Activated naive CD8-positive, alpha-beta T cell treated with anti-CD3 and anti-CD28 coated beads for 36 hours (primary cell): Measurements from ENCODE around the gene WAS. TPM values are rescaled to one million over a fixed set of nuclear protein-coding genes. Genes with fewer than 3 reads are reported as not detected.
A peak's percentile ranks its signal among the peaks of the same experiment; 100 is the strongest.
"Not testable (repeated sequence)": the region's sequence is repeated elsewhere in the genome, so short reads cannot be mapped to it uniquely, and the experiment has no call there.

Source experiments
- DNase-seq: peaks from one replicate; pipeline ENCODE4 v3.0.0; 2021
- H3K27ac Mint-ChIP-seq: one replicate; pipeline ENCODE4 v1.8.0; 2022; ENCODE audit warnings: mild to moderate bottlenecking, moderate library complexity, mixed read lengths
- H3K27me3 Mint-ChIP-seq: one replicate; pipeline ENCODE4 v1.8.0; 2022; ENCODE audit warnings: mild to moderate bottlenecking, mixed read lengths
- H3K36me3 Mint-ChIP-seq: one replicate; pipeline ENCODE4 v1.8.0; 2021; ENCODE audit warnings: mild to moderate bottlenecking, mixed read lengths
- H3K4me1 Mint-ChIP-seq: one replicate; pipeline ENCODE4 v1.8.0; 2021; ENCODE audit warnings: mixed read lengths
- H3K4me3 Mint-ChIP-seq: one replicate; pipeline ENCODE4 v1.8.0; 2022; ENCODE audit warnings: mild to moderate bottlenecking, moderate library complexity, mixed read lengths
- H3K9me3 Mint-ChIP-seq: one replicate; pipeline ENCODE4 v1.8.0; 2022; ENCODE audit warnings: mixed read lengths
- total RNA-seq, 2 experiments: library from RNA; stranded (reverse); gene quantifications; one replicate each; pipeline ENCODE4 v1.2.3, GENCODE V29; 2021

WAS gene
- total RNA-seq, result 10 to 100 TPM; 87.8 to 89.8 TPM

DNA sequence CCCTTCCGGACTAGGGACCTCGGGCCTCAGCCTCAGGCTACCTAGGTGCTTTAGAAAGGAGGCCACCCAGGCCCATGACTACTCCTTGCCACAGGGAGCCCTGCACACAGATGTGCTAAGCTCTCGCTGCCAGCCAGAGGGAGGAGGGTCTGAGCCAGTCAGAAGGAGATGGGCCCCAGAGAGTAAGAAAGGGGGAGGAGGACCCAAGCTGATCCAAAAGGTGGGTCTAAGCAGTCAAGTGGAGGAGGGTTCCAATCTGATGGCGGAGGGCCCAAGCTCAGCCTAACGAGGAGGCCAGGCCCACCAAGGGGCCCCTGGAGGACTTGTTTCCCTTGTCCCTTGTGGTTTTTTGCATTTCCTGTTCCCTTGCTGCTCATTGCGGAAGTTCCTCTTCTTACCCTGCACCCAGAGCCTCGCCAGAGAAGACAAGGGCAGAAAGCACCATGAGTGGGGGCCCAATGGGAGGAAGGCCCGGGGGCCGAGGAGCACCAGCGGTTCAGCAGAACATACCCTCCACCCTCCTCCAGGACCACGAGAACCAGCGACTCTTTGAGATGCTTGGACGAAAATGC, at the start of gene WAS:
Gene WAS (plus strand): TSS at position 389 of the 572 bp plus-strand sequence. CDS start 55 bp downstream, at position 444.
- Mint-ChIP-seq H3K27me3 (no peaks in the 10 kb centered on the region), H3K27ac (peak within 1 kb of the TSS; percentile 97), H3K4me3 (peak within 1 kb of the TSS; percentile 96), H3K36me3 (peaks cover 45% of the 10 kb centered on the region), H3K9me3 (no peaks in the 10 kb centered on the region), H3K4me1 (peaks cover 31% of the 10 kb centered on the region)
- peak; percentile 46 for DNase-seq

GRCh38 chrX:48636301-48636700, 47.3 kb upstream of the WAS start:
- Mint-ChIP-seq H3K27me3 (no peaks in the 10 kb centered on the region), H3K9me3 (no peaks in the 10 kb centered on the region), H3K27ac (no peak overlapping the region), H3K4me1 (peaks cover 3% of the 10 kb centered on the region), H3K36me3 (no peaks in the 10 kb centered on the region), H3K4me3 (no peak overlapping the region)
- no peak for DNase-seq

- Mint-ChIP-seq H3K4me3 (no peak overlapping the region), H3K4me1 (no peaks in the 10 kb centered on the region), H3K27me3 (no peaks in the 10 kb centered on the region), H3K36me3 (no peaks in the 10 kb centered on the region), H3K9me3 (no peaks in the 10 kb centered on the region), H3K27ac (no peak overlapping the region)
- no peak for DNase-seq
Measured at GRCh38 chrX:48636776-48637175, 46.8 kb upstream of the WAS start.

DNA sequence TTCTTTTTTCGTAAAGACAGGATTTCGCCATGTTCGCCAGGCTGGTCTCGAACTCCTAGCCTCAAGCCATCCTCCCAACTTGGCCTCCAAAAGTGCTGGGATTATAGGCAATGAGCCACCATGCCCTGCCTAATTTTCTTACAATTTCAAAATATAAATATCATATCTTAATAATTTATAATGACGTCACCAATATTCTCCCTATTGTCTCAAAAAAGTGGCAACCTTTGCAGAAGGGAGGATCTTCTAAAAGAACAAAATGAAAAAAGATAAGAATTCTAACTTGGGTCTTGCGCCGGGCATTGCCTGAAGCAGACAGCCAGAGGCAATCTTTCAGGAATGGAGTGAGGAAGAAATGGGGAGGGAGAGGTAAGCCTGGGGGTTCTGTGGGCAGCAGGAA, 37.9 kb upstream of the WAS start:
- DNase-seq, result no peak
- no peaks in the 10 kb centered on the region for H3K36me3 Mint-ChIP-seq
- H3K4me1 Mint-ChIP-seq, result no peaks in the 10 kb centered on the region
- H3K9me3 Mint-ChIP-seq, result no peaks in the 10 kb centered on the region
- no peak overlapping the region for H3K27ac Mint-ChIP-seq
- no peak overlapping the region for H3K4me3 Mint-ChIP-seq
- H3K27me3 Mint-ChIP-seq, result no peaks in the 10 kb centered on the region

DNA sequence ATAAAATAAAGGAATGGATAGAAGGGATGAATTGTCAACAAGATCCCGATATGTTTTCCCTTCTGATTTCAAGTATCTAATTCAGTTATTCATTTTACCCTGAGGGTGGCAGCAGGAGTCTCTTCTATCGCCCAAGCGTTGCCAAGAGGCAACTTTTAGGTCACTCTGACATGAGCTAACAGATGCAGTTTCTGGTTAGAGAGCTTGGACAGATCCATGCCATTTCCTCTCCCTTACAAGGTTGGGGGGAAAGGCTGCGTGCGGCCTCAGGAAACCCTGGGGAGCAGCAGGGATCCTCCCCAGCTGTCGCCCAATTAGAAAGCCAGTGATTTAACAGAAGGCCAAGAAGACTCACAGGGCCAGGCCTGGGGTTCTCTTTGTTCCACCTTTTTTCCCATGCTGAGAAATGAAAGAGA, 35.3 kb upstream of the WAS start:
- DNase-seq, result no peak
- Mint-ChIP-seq H3K4me1 (peaks cover 2% of the 10 kb centered on the region), H3K27me3 (no peaks in the 10 kb centered on the region), H3K4me3 (no peak overlapping the region), H3K27ac (no peak overlapping the region), H3K36me3 (no peaks in the 10 kb centered on the region), H3K9me3 (no peaks in the 10 kb centered on the region)

DNA sequence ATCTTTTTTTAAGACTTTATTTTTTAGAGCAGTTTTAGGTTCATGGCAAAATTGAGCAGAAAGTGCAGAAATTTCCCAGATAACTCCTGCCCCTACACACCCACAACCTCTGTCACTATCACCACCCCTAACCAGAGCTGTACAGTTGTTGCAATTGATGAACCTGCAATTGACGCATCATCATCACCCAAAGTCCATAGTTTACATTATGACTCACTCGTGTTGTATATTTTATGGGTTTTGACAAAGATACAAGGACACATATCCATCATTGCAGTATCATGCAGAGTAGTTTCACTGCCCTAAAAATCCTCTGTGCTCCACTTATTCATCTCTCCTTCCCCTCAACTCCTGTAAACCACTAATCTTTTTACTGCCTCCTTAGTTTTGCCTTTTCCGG, 34.5 kb upstream of the WAS start:
- Mint-ChIP-seq H3K9me3 (no peaks in the 10 kb centered on the region), H3K27ac (no peak overlapping the region), H3K27me3 (no peaks in the 10 kb centered on the region), H3K4me3 (no peak overlapping the region), H3K36me3 (no peaks in the 10 kb centered on the region), H3K4me1 (peaks cover 2% of the 10 kb centered on the region)
- no peak for DNase-seq

DNA sequence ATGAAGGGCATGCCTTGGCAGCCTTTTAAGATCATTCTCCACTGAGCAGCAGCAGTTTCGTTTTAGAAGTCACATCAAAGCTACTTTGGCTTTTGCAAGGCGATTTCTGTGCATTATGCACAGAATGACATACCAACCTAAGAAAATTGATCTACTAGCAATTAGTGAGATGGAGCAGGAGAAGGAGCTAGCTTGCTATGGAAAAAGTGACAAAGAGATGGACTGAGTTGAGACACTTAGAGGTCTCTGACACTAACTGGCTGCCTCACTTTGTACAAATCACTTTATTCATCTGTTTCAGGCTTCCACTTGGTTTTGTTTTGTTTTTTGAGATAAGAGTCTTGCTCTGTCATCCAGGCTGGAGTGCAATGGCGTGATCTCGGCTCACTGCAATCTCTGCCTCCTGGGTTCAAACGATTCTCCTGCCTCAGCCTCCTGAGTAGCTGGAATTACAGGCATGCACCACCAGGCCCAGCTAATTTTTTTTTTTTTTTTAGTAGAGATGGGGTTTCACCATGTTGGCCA, 31.5 kb upstream of the WAS start:
- H3K9me3 Mint-ChIP-seq, H3K27ac Mint-ChIP-seq, DNase-seq, H3K27me3 Mint-ChIP-seq, H3K36me3 Mint-ChIP-seq, H3K4me3 Mint-ChIP-seq, H3K4me1 Mint-ChIP-seq: not testable (repeated sequence)

DNA sequence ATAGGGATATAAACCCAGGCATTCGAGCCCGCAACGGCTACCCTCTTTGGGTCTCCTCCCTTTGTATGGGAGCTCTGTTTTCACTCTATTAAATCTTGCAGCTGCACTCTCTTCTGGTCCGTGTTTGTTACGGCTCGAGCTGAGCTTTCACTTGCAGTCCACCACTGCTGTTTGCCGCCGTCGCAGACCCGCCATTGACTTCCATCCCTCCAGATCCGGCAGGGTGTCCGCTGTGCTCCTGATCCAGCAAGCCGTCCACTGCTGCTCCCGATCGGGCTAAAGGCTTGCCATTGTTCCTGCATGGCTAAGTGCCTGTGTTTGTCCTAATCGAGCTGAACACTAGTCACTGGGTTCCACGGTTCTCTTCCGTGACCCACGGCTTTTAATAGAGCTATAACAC, 28.9 kb upstream of the WAS start:
- H3K27me3 Mint-ChIP-seq, DNase-seq, H3K36me3 Mint-ChIP-seq, H3K4me1 Mint-ChIP-seq, H3K9me3 Mint-ChIP-seq, H3K27ac Mint-ChIP-seq, H3K4me3 Mint-ChIP-seq: not testable (repeated sequence)

DNA sequence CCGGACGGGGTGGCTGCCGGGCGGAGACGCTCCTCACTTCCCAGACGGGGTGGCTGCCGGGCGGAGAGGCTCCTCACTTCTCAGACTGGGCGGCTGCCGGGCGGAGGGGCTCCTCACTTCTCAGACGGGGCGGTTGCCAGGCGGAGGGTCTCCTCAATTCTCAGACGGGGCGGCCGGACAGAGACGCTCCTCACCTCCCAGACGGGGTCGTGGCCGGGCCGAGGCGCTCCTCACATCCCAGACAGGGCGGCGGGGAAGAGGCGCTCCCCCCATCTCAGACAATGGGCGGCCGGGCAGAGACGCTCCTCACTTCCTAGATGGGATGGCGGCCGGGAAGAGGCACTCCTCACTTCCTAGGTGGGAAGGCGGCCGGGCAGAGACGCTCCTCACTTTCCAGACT, 23.9 kb upstream of the WAS start:
- not testable (repeated sequence) for H3K4me1 Mint-ChIP-seq, H3K27me3 Mint-ChIP-seq

DNA sequence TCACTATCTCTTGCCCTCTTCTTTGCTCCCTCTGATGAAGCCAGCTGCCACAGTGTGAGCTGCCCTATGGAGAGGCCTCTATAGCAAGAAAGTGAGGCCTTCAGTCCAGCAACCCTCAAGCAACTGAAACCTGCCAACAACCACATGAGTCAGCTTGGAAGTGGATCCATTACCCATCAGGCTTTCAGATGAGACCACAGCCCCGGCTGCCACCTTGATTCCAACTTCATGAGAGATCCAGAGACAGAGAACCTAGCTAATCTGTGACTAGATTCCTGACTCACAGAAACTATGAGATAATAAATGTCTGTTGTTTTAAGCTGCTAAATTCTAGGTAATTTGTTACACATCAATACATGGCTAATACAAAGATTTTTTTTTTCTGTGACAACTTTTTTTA, 20.4 kb upstream of the WAS start:
- H3K4me3 Mint-ChIP-seq, result no peak overlapping the region
- DNase-seq, result no peak
- H3K36me3 Mint-ChIP-seq, result no peaks in the 10 kb centered on the region
- H3K9me3 Mint-ChIP-seq, result no peaks in the 10 kb centered on the region
- no peaks in the 10 kb centered on the region for H3K27me3 Mint-ChIP-seq
- peaks cover 4% of the 10 kb centered on the region for H3K4me1 Mint-ChIP-seq
- H3K27ac Mint-ChIP-seq, result no peak overlapping the region

More for the DNA sequence above, 23.9 kb upstream of the WAS start:
- not testable (repeated sequence) for H3K36me3 Mint-ChIP-seq, H3K9me3 Mint-ChIP-seq, H3K27ac Mint-ChIP-seq, DNase-seq, H3K4me3 Mint-ChIP-seq

GRCh38 chrX:48664156-48664555, 19.4 kb upstream of the WAS start:
- no peak overlapping the region for H3K4me3 Mint-ChIP-seq
- H3K9me3 Mint-ChIP-seq, result no peaks in the 10 kb centered on the region
- no peaks in the 10 kb centered on the region for H3K36me3 Mint-ChIP-seq
- no peaks in the 10 kb centered on the region for H3K27me3 Mint-ChIP-seq
- no peak for DNase-seq
- H3K4me1 Mint-ChIP-seq, result peaks cover 4% of the 10 kb centered on the region
- H3K27ac Mint-ChIP-seq, result no peak overlapping the region

DNA sequence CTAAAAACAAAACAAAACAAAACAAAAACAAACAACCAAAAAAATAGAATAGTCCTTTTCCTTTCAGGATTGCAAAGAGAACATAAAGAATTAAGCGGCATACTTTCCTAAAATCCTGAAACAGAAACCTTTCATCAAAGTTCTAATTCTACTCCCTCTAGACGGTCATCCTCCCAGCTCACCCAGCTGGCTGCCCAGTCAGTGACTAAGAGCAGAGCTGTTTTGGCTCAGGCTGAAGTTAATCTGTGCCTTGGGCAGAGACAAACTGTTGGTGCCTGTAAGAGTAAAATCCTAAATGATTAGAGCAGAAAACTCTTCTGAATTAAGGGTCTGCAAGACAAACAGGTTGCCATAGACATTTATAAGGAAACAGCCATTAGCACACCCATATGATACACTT, 17.6 kb upstream of the WAS start:
- no peaks in the 10 kb centered on the region for H3K9me3 Mint-ChIP-seq
- peaks cover 3% of the 10 kb centered on the region for H3K4me1 Mint-ChIP-seq
- H3K36me3 Mint-ChIP-seq, result no peaks in the 10 kb centered on the region
- H3K27me3 Mint-ChIP-seq, result no peaks in the 10 kb centered on the region
- no peak for DNase-seq
- no peak overlapping the region for H3K4me3 Mint-ChIP-seq
- no peak overlapping the region for H3K27ac Mint-ChIP-seq

DNA sequence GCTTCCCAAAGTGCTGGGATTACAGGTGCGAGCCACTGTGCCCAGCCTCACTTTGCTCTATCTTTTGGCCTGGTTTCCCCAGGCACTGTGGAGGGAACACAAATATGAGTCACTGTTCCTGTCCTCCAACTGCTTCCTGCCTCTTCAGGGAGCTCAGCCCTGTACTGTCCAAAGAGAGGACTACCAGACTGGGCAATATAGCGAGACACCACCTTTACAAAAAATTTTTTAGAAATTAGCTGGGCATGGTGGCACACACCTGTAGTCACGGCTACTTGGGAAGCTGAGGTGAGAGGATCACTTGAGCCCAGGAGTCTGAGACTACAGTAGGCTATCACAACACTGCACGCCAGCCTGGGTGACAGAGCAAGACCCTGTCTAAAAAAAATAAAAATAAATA, 16.9 kb upstream of the WAS start:
- Mint-ChIP-seq H3K27me3 (no peaks in the 10 kb centered on the region), H3K9me3 (no peaks in the 10 kb centered on the region), H3K36me3 (no peaks in the 10 kb centered on the region), H3K27ac (no peak overlapping the region), H3K4me3 (no peak overlapping the region), H3K4me1 (no peaks in the 10 kb centered on the region)
- DNase-seq, result no peak

DNA sequence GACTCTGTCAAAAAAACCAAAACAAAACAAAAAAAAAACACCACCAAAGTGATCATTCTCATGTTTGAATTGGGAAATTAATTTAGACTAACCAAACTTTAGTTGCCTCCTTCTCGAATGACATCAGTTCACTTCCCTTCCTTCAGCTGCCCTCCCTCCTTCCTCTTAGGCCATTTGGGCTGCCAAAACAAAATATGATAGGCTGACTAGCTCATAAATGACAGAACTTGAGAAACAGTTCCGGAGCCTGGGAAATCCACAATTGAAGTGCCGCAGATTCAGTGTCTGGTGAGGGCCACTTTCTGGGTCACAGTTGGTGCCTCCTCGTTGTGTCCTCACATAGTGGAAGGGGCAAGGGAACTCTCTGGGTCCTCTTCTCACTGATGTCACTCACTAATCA, 16.1 kb upstream of the WAS start:
- Mint-ChIP-seq H3K27me3 (no peaks in the 10 kb centered on the region), H3K4me1 (no peaks in the 10 kb centered on the region), H3K36me3 (no peaks in the 10 kb centered on the region), H3K27ac (no peak overlapping the region), H3K9me3 (no peaks in the 10 kb centered on the region), H3K4me3 (no peak overlapping the region)
- DNase-seq, result no peak

DNA sequence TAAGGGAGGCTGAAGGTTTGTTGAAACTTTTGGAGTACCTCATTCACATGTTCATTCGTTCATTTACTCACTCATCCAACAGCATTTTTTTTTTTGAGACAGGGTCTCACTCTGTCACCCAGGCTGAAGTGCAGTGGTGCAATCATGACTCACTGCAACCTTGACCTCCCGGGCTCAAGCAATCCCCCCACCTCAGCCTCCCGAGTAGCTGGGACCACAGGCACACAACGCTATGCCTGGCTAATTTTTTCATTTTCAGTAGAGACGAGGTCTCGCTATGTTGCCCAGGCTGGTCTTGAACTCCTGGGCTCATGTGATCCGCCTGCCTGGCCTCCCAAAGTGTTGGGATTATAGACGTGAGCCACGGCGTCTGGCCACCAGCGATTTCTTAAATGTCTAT, 15.4 kb upstream of the WAS start:
- H3K27me3 Mint-ChIP-seq, H3K36me3 Mint-ChIP-seq, H3K9me3 Mint-ChIP-seq, DNase-seq, H3K27ac Mint-ChIP-seq, H3K4me1 Mint-ChIP-seq, H3K4me3 Mint-ChIP-seq: not testable (repeated sequence)

GRCh38 chrX:48676106-48676892, 7.3 kb upstream of the WAS start:
- H3K27ac Mint-ChIP-seq, result peak overlapping the region; percentile 92
- H3K4me1 Mint-ChIP-seq, result peaks cover 18% of the 10 kb centered on the region
- peak overlapping the region; percentile 92 for H3K4me3 Mint-ChIP-seq
- H3K9me3 Mint-ChIP-seq, result no peaks in the 10 kb centered on the region
- H3K36me3 Mint-ChIP-seq, result peaks cover 10% of the 10 kb centered on the region
- DNase-seq, result peak; percentile 91
- H3K27me3 Mint-ChIP-seq, result no peaks in the 10 kb centered on the region
